ENCODE results near the gene OR14C36. TPM values are rescaled to one million over a fixed set of nuclear protein-coding genes. Genes with fewer than 3 reads are reported as not detected.

The OR14C36 gene
- total RNA-seq, 1 experiment from 2014 or later: not detected

GRCh38 chr1:248375446-248375845, 26.9 kb downstream of the OR14C36 start, which contains the start of gene OR2T6:
OR2T6 (plus strand) TSS chr1:248375746; CDS start chr1:248387609, 11,863 bp downstream.
- DNase-seq (ENCODE audit: low read depth, low spot score): no peak
- H3K36me3 ChIP-seq (ENCODE audit: control insufficient read depth in 1 of 2, insufficient read depth in 2 of 2, low read length in 2 of 2): no peaks in the 10 kb centered on the region
- no peak for ATAC-seq
- TF ChIP-seq SP1 (IDR thresholded peaks at IDR 0.05; ENCODE audit: low read depth) (no peak), SIN3A (IDR thresholded peaks at IDR 0.05; ENCODE audit: low read depth) (no peak), ELF1 (IDR thresholded peaks at IDR 0.05; ENCODE audit: borderline replicate concordance, low read depth) (no peak), CBX3 (IDR thresholded peaks at IDR 0.05; ENCODE audit: low read depth) (no peak), ZBTB33 (IDR thresholded peaks at IDR 0.05; ENCODE audit: extremely low read depth, insufficient replicate concordance, low read length) (no peak), EZH2 (IDR thresholded peaks at IDR 0.05) (no peak), MAX (IDR thresholded peaks at IDR 0.05) (no peak)
- no peaks in the 10 kb centered on the region for H3K79me2 ChIP-seq (ENCODE audit: insufficient read depth, low read length)
- ChIA-PET RAD21 (ENCODE audit: low non-redundant PET in 1 of 2, low total read pairs in 2 of 2, uncharacterized antibody in 2 of 2, unreplicated experiment in 2 of 2) (no interaction called here), CTCF (no interaction called here), POLR2A (no interaction called here)
- intact Hi-C loops (cut with micrococcal nuclease): no loop called here
- H3K4me1 ChIP-seq (ENCODE audit: control insufficient read depth in 1 of 2, insufficient read depth in 2 of 2, low read length in 2 of 2): no peaks in the 10 kb centered on the region
- no peaks in the 10 kb centered on the region for H3K27me3 ChIP-seq (ENCODE audit: insufficient read depth, low read length)
- H4K20me1 ChIP-seq (ENCODE audit: insufficient read depth): no peaks in the 10 kb centered on the region
- H3K27ac ChIP-seq (ENCODE audit: low read depth, low read length): no peak within 1 kb of the TSS
- no peak within 1 kb of the TSS for H3K4me3 ChIP-seq (replicated peaks in 1 of 2; ENCODE audit: low read depth in 1 of 2, low read length in 2 of 2)
- H2AFZ ChIP-seq (ENCODE audit: low read depth, low read length, poor library complexity, severe bottlenecking): no peak within 1 kb of the TSS
- H3K9me2 ChIP-seq (ENCODE audit: insufficient read depth): no peaks in the 10 kb centered on the region
- no peak within 1 kb of the TSS for H3K9ac ChIP-seq (ENCODE audit: low read length)
- H3K4me2 ChIP-seq (ENCODE audit: low read length): no peak within 1 kb of the TSS
- peaks cover 5 to 21% of the 10 kb centered on the region in 2 experiments; a peak in 2 of 4 replicates for H3K9me3 ChIP-seq (ENCODE audit: control insufficient read depth in 1 of 2, insufficient read depth in 1 of 2, low read depth in 1 of 2, low read length in 2 of 2)
- BruUV-seq (replicated peaks): no TSS peak

- ATAC-seq: no peak
- CTCF ChIA-PET: no interaction called here
- no peak overlapping the region for H2AFZ ChIP-seq (ENCODE audit: low read depth, low read length, poor library complexity, severe bottlenecking)
These were observed 28.3 kb downstream of the OR14C36 start for GRCh38 chr1:248376916-248377315.

More at GRCh38 chr1:248376916-248377315, 28.3 kb downstream of the OR14C36 start:
- Histone ChIP-seq H3K27me3 (ENCODE audit: insufficient read depth, low read length) (no peaks in the 10 kb centered on the region), H3K4me2 (ENCODE audit: low read length) (no peak overlapping the region), H3K36me3 (ENCODE audit: control insufficient read depth in 1 of 2, insufficient read depth in 2 of 2, low read length in 2 of 2) (no peaks in the 10 kb centered on the region), H3K9ac (ENCODE audit: low read length) (no peak overlapping the region), H3K79me2 (ENCODE audit: insufficient read depth, low read length) (no peaks in the 10 kb centered on the region), H4K20me1 (ENCODE audit: insufficient read depth) (no peaks in the 10 kb centered on the region), H3K27ac (ENCODE audit: low read depth, low read length) (no peak overlapping the region), H3K4me3 (replicated peaks in 1 of 2; ENCODE audit: low read depth in 1 of 2, low read length in 2 of 2) (no peak overlapping the region), H3K9me2 (ENCODE audit: insufficient read depth) (no peaks in the 10 kb centered on the region), H3K4me1 (ENCODE audit: control insufficient read depth in 1 of 2, insufficient read depth in 2 of 2, low read length in 2 of 2) (no peaks in the 10 kb centered on the region), H3K9me3 (ENCODE audit: control insufficient read depth in 1 of 2, insufficient read depth in 1 of 2, low read depth in 1 of 2, low read length in 2 of 2) (peaks cover 5 to 18% of the 10 kb centered on the region in 2 experiments; a peak in 2 of 4 replicates)
- TF ChIP-seq ZBTB33 (IDR thresholded peaks at IDR 0.05; ENCODE audit: extremely low read depth, insufficient replicate concordance, low read length): no peak
- no peak for TF ChIP-seq SP1 (IDR thresholded peaks at IDR 0.05; ENCODE audit: low read depth)
- TF ChIP-seq JUND (IDR thresholded peaks at IDR 0.05): no peak
- no peak for TF ChIP-seq POLR2A (IDR thresholded peaks at IDR 0.05; ENCODE audit: borderline replicate concordance, extremely low read depth, insufficient read depth, insufficient read length)
- TF ChIP-seq CTCF (IDR thresholded peaks at IDR 0.05 in 2 of 3, conservative IDR thresholded peaks at IDR 0.05 in 1 of 3; ENCODE audit: borderline replicate concordance in 1 of 3, insufficient read depth in 1 of 3, low read depth in 2 of 3, low read length in 2 of 3): no peak
- no peak for TF ChIP-seq ZFX (IDR thresholded peaks at IDR 0.05)
- TF ChIP-seq POLR2AphosphoS5 (IDR thresholded peaks at IDR 0.05; ENCODE audit: low read depth, low read length): no peak
- TF ChIP-seq EGR1 (IDR thresholded peaks at IDR 0.05; ENCODE audit: low read depth): no peak
- no peak for TF ChIP-seq MAX (IDR thresholded peaks at IDR 0.05)
- no TSS peak for BruUV-seq (replicated peaks)
- DNase-seq (ENCODE audit: low read depth, low spot score): no peak
- intact Hi-C loops (cut with micrococcal nuclease): no loop called here
- ChIA-PET POLR2A (no interaction called here), RAD21 (ENCODE audit: low non-redundant PET in 1 of 2, low total read pairs in 2 of 2, uncharacterized antibody in 2 of 2, unreplicated experiment in 2 of 2) (no interaction called here)
